ENCODE measurements around the gene COL23A1.

DNA sequence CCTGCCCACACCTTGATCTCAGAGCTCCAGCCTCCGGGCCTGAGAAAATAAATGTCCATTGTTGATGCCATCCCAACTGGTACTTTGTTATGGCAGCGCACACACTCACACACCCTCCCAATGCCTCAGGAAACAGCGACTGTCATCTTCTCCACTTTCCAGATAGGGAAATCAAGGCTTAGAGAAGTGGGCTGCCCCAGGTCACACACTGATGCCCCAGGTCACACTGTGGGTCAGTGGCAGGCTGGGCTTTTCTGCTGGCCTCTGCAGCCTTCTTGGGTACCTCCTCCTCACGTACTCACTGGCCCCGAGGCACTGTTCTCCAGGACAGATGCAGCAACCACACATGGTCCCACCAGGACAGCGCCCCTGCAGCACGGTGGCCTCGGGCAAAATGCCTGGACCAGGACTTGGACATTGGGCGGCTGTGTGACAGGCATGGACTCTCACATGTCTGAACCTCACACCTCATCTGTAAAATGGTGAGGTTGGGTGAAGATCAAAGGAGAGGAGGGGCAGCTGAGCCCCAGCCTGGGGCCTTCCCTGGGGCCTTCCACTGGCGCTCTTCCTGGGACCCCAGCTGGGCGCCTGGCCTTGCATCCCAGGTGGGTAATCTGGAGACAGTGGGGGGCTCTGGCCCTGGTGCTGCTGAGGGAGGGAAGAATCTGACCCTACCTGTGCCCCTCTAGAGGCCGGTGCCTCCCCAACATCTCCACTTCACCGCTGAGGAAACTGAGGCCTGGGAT lies 156.0 kb downstream of the COL23A1 start:
- no peak for TF ChIP-seq ZNF274 (IDR thresholded peaks at IDR 0.05; ENCODE audit: low read length)
- TF ChIP-seq ZNF274 (tag by site-specific recombination; IDR thresholded peaks at IDR 0.05; ENCODE audit: borderline replicate concordance): no peak
- TF ChIP-seq ZNF354C (tag by site-specific recombination; IDR thresholded peaks at IDR 0.05; ENCODE audit: borderline replicate concordance, low read depth): no peak
- TF ChIP-seq ZNF169 (tag by site-specific recombination; IDR thresholded peaks at IDR 0.05): no peak
- TF ChIP-seq, protein P1, sequence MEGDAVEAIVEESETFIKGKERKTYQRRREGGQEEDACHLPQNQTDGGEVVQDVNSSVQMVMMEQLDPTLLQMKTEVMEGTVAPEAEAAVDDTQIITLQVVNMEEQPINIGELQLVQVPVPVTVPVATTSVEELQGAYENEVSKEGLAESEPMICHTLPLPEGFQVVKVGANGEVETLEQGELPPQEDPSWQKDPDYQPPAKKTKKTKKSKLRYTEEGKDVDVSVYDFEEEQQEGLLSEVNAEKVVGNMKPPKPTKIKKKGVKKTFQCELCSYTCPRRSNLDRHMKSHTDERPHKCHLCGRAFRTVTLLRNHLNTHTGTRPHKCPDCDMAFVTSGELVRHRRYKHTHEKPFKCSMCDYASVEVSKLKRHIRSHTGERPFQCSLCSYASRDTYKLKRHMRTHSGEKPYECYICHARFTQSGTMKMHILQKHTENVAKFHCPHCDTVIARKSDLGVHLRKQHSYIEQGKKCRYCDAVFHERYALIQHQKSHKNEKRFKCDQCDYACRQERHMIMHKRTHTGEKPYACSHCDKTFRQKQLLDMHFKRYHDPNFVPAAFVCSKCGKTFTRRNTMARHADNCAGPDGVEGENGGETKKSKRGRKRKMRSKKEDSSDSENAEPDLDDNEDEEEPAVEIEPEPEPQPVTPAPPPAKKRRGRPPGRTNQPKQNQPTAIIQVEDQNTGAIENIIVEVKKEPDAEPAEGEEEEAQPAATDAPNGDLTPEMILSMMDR (tag by site-specific recombination; IDR thresholded peaks at IDR 0.05): no peak
- TF ChIP-seq, protein P2, sequence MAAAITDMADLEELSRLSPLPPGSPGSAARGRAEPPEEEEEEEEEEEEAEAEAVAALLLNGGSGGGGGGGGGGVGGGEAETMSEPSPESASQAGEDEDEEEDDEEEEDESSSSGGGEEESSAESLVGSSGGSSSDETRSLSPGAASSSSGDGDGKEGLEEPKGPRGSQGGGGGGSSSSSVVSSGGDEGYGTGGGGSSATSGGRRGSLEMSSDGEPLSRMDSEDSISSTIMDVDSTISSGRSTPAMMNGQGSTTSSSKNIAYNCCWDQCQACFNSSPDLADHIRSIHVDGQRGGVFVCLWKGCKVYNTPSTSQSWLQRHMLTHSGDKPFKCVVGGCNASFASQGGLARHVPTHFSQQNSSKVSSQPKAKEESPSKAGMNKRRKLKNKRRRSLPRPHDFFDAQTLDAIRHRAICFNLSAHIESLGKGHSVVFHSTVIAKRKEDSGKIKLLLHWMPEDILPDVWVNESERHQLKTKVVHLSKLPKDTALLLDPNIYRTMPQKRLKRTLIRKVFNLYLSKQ (tag by site-specific recombination; IDR thresholded peaks at IDR 0.05; ENCODE audit: borderline replicate concordance): no peak
- TF ChIP-seq MEIS1 (CRISPR knock-in tag; IDR thresholded peaks at IDR 0.05; ENCODE audit: borderline replicate concordance): no peak
- TF ChIP-seq, protein P3, sequence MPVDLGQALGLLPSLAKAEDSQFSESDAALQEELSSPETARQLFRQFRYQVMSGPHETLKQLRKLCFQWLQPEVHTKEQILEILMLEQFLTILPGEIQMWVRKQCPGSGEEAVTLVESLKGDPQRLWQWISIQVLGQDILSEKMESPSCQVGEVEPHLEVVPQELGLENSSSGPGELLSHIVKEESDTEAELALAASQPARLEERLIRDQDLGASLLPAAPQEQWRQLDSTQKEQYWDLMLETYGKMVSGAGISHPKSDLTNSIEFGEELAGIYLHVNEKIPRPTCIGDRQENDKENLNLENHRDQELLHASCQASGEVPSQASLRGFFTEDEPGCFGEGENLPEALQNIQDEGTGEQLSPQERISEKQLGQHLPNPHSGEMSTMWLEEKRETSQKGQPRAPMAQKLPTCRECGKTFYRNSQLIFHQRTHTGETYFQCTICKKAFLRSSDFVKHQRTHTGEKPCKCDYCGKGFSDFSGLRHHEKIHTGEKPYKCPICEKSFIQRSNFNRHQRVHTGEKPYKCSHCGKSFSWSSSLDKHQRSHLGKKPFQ (tag by site-specific recombination; IDR thresholded peaks at IDR 0.05): no peak
- no peak for TF ChIP-seq ZNF324 (tag by site-specific recombination; IDR thresholded peaks at IDR 0.05)
- no peak for TF ChIP-seq ZNF664 (tag by site-specific recombination; IDR thresholded peaks at IDR 0.05)
- TF ChIP-seq ZNF266 (tag by site-specific recombination; IDR thresholded peaks at IDR 0.05; ENCODE audit: low read depth): no peak
- TF ChIP-seq ZNF585B (tag by site-specific recombination; IDR thresholded peaks at IDR 0.05): no peak
- TF ChIP-seq ZNF514 (tag by site-specific recombination; IDR thresholded peaks at IDR 0.05): no peak

Data from HEK293 (cell line).